ENCODE data around the gene SYNPR. TPM values are rescaled to one million over a fixed set of nuclear protein-coding genes. Genes with fewer than 3 reads are reported as not detected.

The SYNPR gene
- total RNA-seq, 1 donor, result not detected

- TF ChIP-seq, protein P1, sequence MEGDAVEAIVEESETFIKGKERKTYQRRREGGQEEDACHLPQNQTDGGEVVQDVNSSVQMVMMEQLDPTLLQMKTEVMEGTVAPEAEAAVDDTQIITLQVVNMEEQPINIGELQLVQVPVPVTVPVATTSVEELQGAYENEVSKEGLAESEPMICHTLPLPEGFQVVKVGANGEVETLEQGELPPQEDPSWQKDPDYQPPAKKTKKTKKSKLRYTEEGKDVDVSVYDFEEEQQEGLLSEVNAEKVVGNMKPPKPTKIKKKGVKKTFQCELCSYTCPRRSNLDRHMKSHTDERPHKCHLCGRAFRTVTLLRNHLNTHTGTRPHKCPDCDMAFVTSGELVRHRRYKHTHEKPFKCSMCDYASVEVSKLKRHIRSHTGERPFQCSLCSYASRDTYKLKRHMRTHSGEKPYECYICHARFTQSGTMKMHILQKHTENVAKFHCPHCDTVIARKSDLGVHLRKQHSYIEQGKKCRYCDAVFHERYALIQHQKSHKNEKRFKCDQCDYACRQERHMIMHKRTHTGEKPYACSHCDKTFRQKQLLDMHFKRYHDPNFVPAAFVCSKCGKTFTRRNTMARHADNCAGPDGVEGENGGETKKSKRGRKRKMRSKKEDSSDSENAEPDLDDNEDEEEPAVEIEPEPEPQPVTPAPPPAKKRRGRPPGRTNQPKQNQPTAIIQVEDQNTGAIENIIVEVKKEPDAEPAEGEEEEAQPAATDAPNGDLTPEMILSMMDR (IDR thresholded peaks at IDR 0.05; ENCODE audit: insufficient read depth, low read length), result no peak
- peak; percentile 54 for DNase-seq (ENCODE audit: low read depth)
- H3K4me3 ChIP-seq (ENCODE audit: low read depth, low read length), result no peak overlapping the region
Measured at GRCh38 chr3:63613561-63613960, 335.5 kb downstream of the SYNPR start.

DNA sequence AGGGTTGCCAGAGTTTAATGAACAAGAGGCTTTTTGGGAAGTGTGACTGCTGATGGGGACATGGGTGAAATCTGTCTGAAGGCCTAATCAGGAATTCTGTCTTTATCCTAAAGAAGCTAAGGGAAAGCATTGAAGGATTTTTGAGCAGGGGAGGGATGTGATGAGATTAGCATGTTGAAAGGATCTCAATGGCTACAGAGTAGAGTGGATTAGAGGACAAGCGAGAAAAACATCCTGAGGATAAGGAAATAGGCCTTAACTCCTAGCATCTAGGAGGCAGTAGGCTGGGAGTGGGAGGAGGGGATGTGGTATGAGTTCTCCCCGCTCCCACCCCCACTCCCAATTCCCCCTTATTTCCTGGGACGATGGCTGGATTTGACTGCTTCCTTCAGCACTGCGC is 339.3 kb downstream of the SYNPR start:
- H3K4me3 ChIP-seq (ENCODE audit: low read depth, low read length), result no peak overlapping the region
- TF ChIP-seq, protein P1 (IDR thresholded peaks at IDR 0.05; ENCODE audit: insufficient read depth, low read length), result no peak
- no peak for DNase-seq (ENCODE audit: low read depth)

DNA sequence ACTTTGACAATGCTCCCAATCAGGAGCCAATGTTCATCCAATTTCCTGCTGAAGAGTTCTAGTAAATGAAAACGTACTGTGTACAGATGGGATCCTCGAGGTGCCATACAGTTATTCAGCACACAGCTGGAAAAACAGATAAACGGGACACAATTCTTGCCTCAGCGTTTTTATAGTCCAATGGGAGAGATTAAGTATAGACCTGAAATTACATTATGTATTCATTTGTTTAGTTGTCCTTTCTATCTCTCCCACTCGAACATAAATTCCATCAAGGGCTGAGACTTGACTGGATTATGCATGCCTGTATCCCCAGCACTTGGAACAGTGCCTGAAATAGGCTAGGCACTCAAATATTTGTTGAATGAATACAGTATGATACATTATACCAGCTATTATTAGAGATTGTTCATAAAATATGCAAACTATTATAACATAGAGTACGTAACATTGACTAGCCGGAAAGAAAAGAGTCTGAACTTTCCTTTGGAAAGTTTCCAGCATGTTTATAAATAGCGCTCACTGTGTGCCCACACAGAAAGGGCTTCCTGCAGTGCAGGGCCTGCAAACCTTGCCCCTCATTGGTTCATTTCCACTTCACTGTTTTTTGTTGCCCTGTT is 346.9 kb downstream of the SYNPR start:
- no peak overlapping the region for H3K4me3 ChIP-seq (ENCODE audit: low read depth, low read length)
- DNase-seq (ENCODE audit: low read depth), result peak; percentile 95
- TF ChIP-seq, protein P1 (IDR thresholded peaks at IDR 0.05; ENCODE audit: insufficient read depth, low read length), result no peak

DNA sequence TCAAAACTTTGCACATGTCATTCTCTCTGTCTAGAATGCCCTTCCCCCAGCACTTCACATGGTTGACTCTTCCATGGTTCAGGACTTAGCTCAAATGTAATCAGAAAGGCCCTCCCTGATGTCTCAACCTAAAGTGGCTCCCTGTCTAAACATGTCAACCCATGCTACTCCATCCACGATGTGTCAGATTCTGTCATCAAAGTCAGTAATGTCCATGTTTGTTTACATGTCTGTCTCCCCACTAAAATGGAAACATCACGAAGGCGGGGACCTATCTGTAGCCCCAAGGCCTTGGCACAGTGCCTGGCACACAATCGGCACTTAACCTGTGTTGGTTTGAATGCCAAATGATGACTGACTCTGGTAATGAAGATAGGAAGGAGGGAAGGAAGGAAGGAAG is 353.6 kb downstream of the SYNPR start:
- TF ChIP-seq, protein P1 (IDR thresholded peaks at IDR 0.05; ENCODE audit: insufficient read depth, low read length), result no peak
- DNase-seq (ENCODE audit: low read depth), result no peak
- H3K4me3 ChIP-seq (ENCODE audit: low read depth, low read length), result no peak overlapping the region

DNA sequence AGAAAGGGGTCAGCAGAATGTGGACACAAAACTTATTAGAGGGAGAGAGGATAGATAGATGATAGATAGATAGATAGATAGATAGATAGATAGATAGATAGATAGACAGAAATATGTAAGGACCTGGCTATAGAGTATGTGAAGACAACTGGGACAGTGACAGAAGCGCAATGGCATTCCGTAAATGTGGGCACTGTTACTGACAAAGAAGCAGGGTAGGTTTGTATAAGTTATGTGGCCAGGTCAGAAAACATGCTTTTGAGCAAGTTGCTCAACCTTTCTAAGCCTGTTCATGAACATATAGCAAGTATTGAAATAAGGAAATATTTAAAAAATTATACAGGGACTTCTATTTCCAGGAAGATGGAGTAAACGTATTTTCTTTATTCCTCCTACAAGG is 357.1 kb downstream of the SYNPR start:
- DNase-seq (ENCODE audit: low read depth), result no peak
- TF ChIP-seq, protein P1 (IDR thresholded peaks at IDR 0.05; ENCODE audit: insufficient read depth, low read length), result no peak
- H3K4me3 ChIP-seq (ENCODE audit: low read depth, low read length), result no peak overlapping the region

DNA sequence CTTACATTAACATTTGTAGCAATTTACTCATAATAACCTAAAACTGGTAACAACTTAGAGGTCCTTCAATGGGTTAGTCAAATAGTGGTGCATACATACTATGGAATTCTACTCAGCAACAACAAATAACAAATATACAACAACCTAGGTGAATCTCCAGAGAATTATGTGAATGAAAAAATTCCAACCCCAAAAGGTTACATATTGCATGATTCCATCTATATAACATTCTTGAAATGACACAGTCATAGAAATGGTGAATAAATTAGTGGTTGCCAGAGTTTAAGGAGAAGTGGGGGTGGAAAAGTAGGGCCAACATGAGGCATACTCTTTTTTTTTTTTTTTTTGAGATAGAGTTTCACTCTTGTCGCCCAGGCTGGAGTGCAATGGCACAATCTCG is 361.7 kb downstream of the SYNPR start:
- DNase-seq (ENCODE audit: low read depth), result no peak
- TF ChIP-seq, protein P1 (IDR thresholded peaks at IDR 0.05; ENCODE audit: insufficient read depth, low read length), result no peak
- no peak overlapping the region for H3K4me3 ChIP-seq (ENCODE audit: low read depth, low read length)

DNA sequence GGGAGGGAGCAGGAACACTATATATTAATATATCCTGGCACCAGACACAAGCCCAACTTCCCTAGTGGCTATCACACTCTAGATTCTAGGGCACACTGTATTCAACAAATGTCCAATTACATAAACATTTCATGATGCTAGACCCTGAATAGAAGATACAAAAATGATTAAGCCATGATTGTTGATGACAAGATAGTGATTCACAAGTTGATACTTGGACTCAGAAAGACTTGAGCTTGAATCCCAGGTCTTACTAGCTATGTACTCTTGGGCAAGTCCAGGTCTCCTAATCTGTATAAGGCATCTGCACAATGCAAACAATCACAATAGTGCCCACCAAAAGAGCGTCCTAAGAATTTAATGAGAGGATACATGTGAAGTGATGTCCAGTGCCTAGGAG is 364.4 kb downstream of the SYNPR start:
- TF ChIP-seq, protein P1 (IDR thresholded peaks at IDR 0.05; ENCODE audit: insufficient read depth, low read length), result no peak
- no peak overlapping the region for H3K4me3 ChIP-seq (ENCODE audit: low read depth, low read length)
- DNase-seq (ENCODE audit: low read depth), result no peak
